Upper lobe of right lung (tissue), 1 donor: ENCODE measurements around the gene FARP2. TPM values are rescaled to one million over a fixed set of nuclear protein-coding genes. Genes with fewer than 3 reads are reported as not detected.

Source experiments
- ATAC-seq: fragments of 200-7000 bp; cut with Tn5 transposase; one replicate; pipeline ENCODE4 v1.9.1; 2020; ENCODE audit warnings: mild to moderate bottlenecking, moderate library complexity
- DNase-seq: peaks from one replicate; pipeline ENCODE4 v3.0.0-alpha.2; 2020
- H3K27ac ChIP-seq: fragments of 200-600 bp; one replicate; pipeline ENCODE4 v1.8.0; 2022
- H3K27me3 ChIP-seq: fragments of 200-600 bp; one replicate; pipeline ENCODE4 v1.8.0; 2022; ENCODE audit warnings: mild to moderate bottlenecking
- H3K36me3 ChIP-seq: fragments of 200-600 bp; one replicate; pipeline ENCODE4 v1.8.0; 2022
- H3K4me1 ChIP-seq: fragments of 200-600 bp; one replicate; pipeline ENCODE4 v1.8.0; 2022
- H3K4me3 ChIP-seq: fragments of 200-600 bp; one replicate; pipeline ENCODE4 v1.8.0; 2022; ENCODE audit warnings: mild to moderate bottlenecking
- H3K9me3 ChIP-seq: fragments of 200-600 bp; one replicate; pipeline ENCODE4 v1.8.0; 2022
- CTCF ChIP-seq: fragments of 200-600 bp; IDR thresholded peaks from one replicate; pipeline ENCODE4 v1.8.0; 2022; ENCODE audit warnings: antibody characterized with exemption
- intact Hi-C: fragments of 100-400 bp; cut with DNase I; formaldehyde crosslinking; loops from one replicate; pipeline ENCODE4 v1.11.0; 2022
- total RNA-seq: library from RNA; stranded (reverse); fragmentation: NEBNext Ultra II Directional; extraction: Animal tissue kit (Norgen Biotek cat#: 25700); gene quantifications from one replicate; pipeline ENCODE4 v1.2.1, GENCODE V29; 2021
- donor health status: DM: no; HTN: yes; CAD: no; lungs with severe emphysema.

Gene FARP2
- total RNA-seq, 1 donor from 2014 or later, result 48.6 TPM

DNA sequence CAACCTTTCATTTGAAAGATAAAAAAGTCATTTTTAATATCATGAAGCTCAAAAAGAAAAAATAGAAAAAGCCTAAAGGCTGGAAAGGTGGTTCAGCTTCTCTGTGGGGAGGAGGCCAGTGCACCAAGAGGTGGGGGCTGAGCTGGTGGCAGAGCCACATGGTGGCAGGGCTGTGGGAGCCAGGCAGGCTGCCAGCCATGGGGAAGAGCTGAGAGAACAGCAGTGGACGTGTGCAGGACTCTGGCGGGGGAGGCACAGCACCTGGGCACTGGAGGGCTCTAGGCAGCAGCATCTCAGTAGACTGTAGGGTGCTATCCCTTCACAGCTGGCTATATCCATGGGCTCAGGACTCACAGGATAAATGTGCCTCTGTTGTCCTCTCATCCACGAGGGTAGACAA lies 104.5 kb downstream of the FARP2 start:
- no peaks in the 10 kb centered on the region for H3K27me3 ChIP-seq
- ATAC-seq, result no peak

DNA sequence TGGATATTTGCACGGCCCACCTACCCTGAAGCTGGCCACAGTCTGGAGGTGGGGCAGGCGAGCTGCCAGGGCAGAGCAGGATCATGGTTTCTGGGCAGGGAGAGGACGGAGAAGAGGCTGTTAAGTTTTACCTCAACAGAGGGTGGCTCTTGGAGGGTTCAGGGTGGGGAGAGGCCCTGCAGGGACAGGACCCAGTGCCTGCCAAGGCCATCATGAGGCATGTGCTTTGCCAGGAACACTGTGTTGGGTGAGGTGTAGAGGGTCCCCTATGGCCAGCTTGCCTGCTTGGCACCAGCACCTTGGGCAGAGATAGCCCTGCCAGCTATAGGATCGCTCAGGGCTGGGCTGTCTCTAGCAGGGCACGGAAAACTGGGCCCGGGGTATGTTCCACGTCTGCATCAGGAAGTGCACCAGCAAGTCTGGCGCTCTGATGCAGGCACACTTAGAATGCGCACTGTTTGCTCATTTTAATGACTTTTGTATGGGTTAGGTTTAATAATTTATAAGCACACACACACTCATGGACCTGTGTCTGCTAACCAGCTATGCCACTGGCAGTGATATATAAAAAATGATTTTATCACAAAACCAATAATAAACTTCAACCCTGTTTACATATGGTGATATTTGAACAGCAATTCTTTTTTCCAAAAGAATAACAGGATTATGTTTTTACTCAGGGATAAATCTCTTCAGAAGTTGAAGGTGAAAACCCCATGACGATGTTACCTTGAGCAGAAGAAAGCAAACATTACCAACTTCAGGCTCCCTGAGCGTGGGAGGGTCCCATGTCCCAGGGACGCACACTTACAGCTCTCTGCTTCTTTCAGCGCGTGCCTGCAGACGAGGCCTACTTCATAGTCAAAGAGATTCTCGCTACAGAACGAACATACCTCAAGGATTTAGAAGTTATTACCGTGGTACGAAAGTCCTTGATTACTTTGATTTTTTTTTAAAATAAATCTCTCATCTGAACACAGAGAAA lies 105.9 kb downstream of the FARP2 start:
- Histone ChIP-seq H3K4me3 (no peak overlapping the region), H3K27me3 (no peaks in the 10 kb centered on the region), H3K36me3 (peaks cover 8% of the 10 kb centered on the region), H3K27ac (no peak overlapping the region), H3K4me1 (no peaks in the 10 kb centered on the region), H3K9me3 (no peaks in the 10 kb centered on the region)
- DNase-seq (no peak), ATAC-seq (peak; percentile 54)
- intact Hi-C loops, result no loop called here
- no peak for TF ChIP-seq CTCF

More for the DNA sequence above, 104.5 kb downstream of the FARP2 start:
- peaks cover 8% of the 10 kb centered on the region for H3K36me3 ChIP-seq
- intact Hi-C loops, result no loop called here
- no peak for DNase-seq
- H3K4me1 ChIP-seq, result no peaks in the 10 kb centered on the region
- no peaks in the 10 kb centered on the region for H3K9me3 ChIP-seq
- no peak overlapping the region for H3K27ac ChIP-seq
- no peak overlapping the region for H3K4me3 ChIP-seq
- TF ChIP-seq CTCF, result no peak

- H3K4me3 ChIP-seq, result no peak overlapping the region
- H3K27me3 ChIP-seq, result no peaks in the 10 kb centered on the region
- no peaks in the 10 kb centered on the region for H3K4me1 ChIP-seq
- peaks cover 10% of the 10 kb centered on the region for H3K36me3 ChIP-seq
- TF ChIP-seq CTCF, result no peak
- no peak overlapping the region for H3K27ac ChIP-seq
- intact Hi-C loops, result no loop called here
- DNase-seq, result no peak
- ATAC-seq, result no peak
- no peaks in the 10 kb centered on the region for H3K9me3 ChIP-seq
Measured at GRCh38 chr2:241463276-241464135, 107.4 kb downstream of the FARP2 start.

GRCh38 chr2:241465543-241465942 lies 109.5 kb downstream of the FARP2 start:
- H3K36me3 ChIP-seq, result peaks cover 20% of the 10 kb centered on the region
- no peak overlapping the region for H3K27ac ChIP-seq
- intact Hi-C loops, result no loop called here
- TF ChIP-seq CTCF, result no peak
- no peak overlapping the region for H3K4me3 ChIP-seq
- no peaks in the 10 kb centered on the region for H3K27me3 ChIP-seq
- H3K4me1 ChIP-seq, result no peaks in the 10 kb centered on the region
- H3K9me3 ChIP-seq, result no peaks in the 10 kb centered on the region
- DNase-seq (no peak), ATAC-seq (no peak)

DNA sequence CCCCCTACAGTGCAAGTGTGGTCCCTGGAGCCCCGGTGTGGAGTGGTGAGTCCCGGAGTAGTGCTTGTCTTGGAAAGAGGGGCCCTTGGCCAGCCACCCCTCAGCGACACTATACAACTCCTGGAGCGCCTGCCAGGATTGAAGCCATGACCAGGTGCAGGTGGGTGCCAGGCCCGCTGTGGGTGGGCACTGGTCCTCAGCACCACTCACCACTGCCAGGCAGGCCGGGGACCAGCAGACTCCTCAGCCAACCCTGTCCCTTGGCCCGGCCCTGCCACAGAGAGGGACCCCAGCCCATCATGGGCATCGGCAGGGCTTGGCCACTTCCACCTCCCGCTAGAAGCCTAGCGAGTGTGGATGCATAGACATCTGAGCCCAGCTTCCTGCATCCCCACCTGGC lies 110.1 kb downstream of the FARP2 start:
- no peak for TF ChIP-seq CTCF
- DNase-seq (no peak), ATAC-seq (no peak)
- H3K27ac ChIP-seq, result no peak overlapping the region
- peaks cover 20% of the 10 kb centered on the region for H3K36me3 ChIP-seq
- H3K27me3 ChIP-seq, result no peaks in the 10 kb centered on the region
- intact Hi-C loops, result no loop called here
- H3K4me3 ChIP-seq, result no peak overlapping the region
- no peaks in the 10 kb centered on the region for H3K9me3 ChIP-seq
- H3K4me1 ChIP-seq, result no peaks in the 10 kb centered on the region
